GM12873 (cell line): ENCODE results near the gene OPCML.

Experiments used
- TF ChIP-seq, protein P1 (sequence below): IDR thresholded peaks from 2 replicates; pipeline ENCODE4 v1.5.1; 2012; ENCODE audit warnings: low read depth, mild to moderate bottlenecking, moderate library complexity, low read length, control low read depth; ENCODE audit not compliant: insufficient read depth; ENCODE audit errors: missing control alignments

OPCML gene

DNA sequence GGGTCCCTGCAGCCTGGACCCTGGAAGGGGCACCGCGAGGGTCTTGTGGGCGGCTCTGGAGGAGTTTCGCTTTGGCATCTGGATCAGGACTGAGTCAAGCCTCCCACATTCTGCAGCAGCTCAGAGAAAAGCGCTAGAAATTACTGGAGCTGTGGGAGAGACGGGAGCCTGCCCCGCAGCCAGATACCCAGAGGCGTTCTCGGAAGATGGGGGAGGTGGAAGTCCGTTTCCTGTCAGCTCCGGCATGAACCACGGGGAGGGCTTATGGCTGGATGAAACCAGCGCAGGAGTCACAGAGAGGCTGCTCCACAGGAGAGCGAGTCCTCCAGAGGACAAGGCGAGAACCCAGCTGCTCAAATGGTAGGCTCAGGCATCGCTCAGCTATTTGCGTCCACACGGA, 379.3 kb downstream of the OPCML start:
- TF ChIP-seq, protein P1, sequence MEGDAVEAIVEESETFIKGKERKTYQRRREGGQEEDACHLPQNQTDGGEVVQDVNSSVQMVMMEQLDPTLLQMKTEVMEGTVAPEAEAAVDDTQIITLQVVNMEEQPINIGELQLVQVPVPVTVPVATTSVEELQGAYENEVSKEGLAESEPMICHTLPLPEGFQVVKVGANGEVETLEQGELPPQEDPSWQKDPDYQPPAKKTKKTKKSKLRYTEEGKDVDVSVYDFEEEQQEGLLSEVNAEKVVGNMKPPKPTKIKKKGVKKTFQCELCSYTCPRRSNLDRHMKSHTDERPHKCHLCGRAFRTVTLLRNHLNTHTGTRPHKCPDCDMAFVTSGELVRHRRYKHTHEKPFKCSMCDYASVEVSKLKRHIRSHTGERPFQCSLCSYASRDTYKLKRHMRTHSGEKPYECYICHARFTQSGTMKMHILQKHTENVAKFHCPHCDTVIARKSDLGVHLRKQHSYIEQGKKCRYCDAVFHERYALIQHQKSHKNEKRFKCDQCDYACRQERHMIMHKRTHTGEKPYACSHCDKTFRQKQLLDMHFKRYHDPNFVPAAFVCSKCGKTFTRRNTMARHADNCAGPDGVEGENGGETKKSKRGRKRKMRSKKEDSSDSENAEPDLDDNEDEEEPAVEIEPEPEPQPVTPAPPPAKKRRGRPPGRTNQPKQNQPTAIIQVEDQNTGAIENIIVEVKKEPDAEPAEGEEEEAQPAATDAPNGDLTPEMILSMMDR, result no peak

DNA sequence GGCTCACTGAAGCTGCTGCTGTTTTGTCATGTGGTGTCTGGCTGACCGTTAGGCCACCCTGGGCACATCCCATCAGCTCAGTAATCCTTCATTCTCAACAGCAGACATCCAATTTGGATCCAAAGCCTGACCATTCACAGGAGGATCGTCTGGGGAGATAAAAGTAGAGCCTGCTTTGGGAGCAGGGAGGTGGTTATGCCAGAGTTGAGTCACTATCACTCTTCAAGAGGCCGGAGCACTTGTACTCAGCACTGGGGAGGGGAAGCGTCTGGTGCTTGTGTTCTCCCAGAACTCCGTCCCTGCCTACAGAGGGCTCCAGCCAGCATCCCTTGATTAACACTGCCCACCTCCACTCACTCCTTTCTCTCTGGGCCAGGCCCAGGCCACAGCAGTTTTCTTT, 382.6 kb downstream of the OPCML start:
- TF ChIP-seq, protein P1, result no peak

DNA sequence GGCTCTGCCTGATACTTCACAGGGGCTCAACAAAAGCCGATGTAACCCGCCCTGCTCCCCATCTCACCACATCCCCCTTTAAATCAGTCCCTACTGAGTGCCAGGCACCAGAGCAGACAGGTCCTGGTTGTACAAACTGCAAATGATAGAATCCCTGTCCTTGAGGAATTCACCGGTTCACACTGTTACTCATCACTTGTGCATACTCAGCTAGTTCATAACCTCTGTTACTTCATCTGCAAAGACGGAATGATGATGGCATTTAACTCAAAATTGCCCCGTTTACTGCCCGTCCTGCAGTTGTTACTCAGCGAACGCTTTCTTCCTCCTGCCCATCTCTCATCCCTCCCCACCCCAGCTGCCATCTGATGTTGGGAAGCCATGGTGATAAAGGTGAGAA, 384.7 kb downstream of the OPCML start:
- TF ChIP-seq, protein P1, result no peak

DNA sequence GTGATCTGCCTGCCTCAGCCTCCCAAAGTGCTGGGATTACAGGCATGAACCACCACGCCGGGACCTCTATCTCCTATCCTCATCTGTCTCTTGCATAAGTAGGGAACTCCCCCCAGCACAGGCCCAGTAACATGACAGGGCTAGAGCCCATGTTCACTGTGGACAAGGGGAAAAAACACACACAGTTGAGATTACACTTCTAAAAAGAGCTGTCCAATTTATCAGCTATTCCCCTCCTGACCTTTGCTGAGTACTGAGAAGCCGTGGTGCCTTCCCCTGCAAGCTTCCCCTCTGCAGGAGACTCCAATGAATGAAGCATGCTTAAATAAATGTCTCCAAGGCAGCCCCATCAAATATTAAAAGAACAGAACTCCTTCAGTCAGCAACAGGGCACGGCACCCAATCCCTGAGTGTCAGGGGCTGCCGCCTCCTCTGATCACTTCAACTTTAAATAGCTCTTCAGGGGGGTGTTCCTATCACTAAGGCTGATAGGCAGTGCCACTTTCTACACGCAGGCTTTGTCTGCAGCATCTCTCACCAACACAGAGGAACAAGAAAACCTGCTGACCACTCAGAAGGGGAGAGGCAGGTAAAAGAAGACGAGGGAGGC, 385.5 kb downstream of the OPCML start:
- TF ChIP-seq, protein P1, result no peak

GRCh38 chr11:133137939-133138338, 394.4 kb downstream of the OPCML start:
- TF ChIP-seq, protein P1, result no peak

DNA sequence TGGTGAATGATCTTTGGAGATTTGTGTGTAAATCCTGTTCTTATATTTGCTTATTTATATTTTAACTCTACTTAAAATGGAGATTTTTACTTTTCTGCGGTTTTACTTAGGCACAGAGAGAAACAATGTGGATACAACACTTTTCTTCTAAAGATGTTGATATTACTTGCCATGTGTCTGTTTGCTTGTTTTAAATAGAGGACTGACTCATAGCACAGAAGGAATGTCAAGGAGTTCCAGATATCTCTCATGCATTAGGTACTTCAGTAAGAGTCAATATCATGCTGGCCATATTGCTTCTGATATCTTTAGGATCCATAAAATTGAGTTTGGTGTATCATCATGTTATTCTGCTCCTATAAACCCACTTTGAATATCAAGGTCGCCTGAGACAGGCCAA, 395.0 kb downstream of the OPCML start:
- TF ChIP-seq, protein P1, result no peak

- TF ChIP-seq, protein P1, result no peak
Observed at GRCh38 chr11:133136376-133136775, 395.9 kb downstream of the OPCML start.
